Measurements from ENCODE around the gene DENND1A. TPM values are rescaled to one million over a fixed set of nuclear protein-coding genes. Genes with fewer than 3 reads are reported as not detected.

DENND1A gene
- total RNA-seq, 1 experiment from 2014 or later: 7.2 TPM

GRCh38 chr9:123416176-123416575 is 513.8 kb downstream of the DENND1A start:
- Histone ChIP-seq H3K4me1 (replicated peaks) (no peaks in the 10 kb centered on the region), H3K9me3 (replicated peaks) (no peaks in the 10 kb centered on the region), H3K36me3 (no peaks in the 10 kb centered on the region), H3K27ac (no peak overlapping the region), H3K27me3 (replicated peaks) (no peaks in the 10 kb centered on the region), H3K4me3 (no peak overlapping the region)
- DNase-seq (ENCODE audit: low read depth in 1 of 2, low spot score in 2 of 2): no peak

GRCh38 chr9:123414936-123415930 is 514.7 kb downstream of the DENND1A start:
- Histone ChIP-seq H3K9me3 (replicated peaks) (no peaks in the 10 kb centered on the region), H3K4me3 (no peak overlapping the region)
- no peak for DNase-seq (ENCODE audit: low read depth in 1 of 2, low spot score in 2 of 2)

GRCh38 chr9:123414204-123414603 is 515.7 kb downstream of the DENND1A start:
- Histone ChIP-seq H3K36me3 (no peaks in the 10 kb centered on the region), H3K27me3 (replicated peaks) (no peaks in the 10 kb centered on the region), H3K9me3 (replicated peaks) (no peaks in the 10 kb centered on the region), H3K4me1 (replicated peaks) (no peaks in the 10 kb centered on the region), H3K4me3 (no peak overlapping the region), H3K27ac (no peak overlapping the region)
- DNase-seq (ENCODE audit: low read depth in 1 of 2, low spot score in 2 of 2): no peak

More at GRCh38 chr9:123414936-123415930, 514.7 kb downstream of the DENND1A start:
- Histone ChIP-seq H3K27me3 (replicated peaks) (no peaks in the 10 kb centered on the region), H3K36me3 (no peaks in the 10 kb centered on the region), H3K4me1 (replicated peaks) (no peaks in the 10 kb centered on the region), H3K27ac (no peak overlapping the region)

GRCh38 chr9:123412171-123412820 is 517.6 kb downstream of the DENND1A start:
- no peaks in the 10 kb centered on the region for H3K36me3 ChIP-seq
- H3K27ac ChIP-seq: no peak overlapping the region
- no peak for DNase-seq (ENCODE audit: low read depth in 1 of 2, low spot score in 2 of 2)
- no peak overlapping the region for H3K4me3 ChIP-seq
- no peaks in the 10 kb centered on the region for H3K27me3 ChIP-seq (replicated peaks)
- H3K9me3 ChIP-seq (replicated peaks): no peaks in the 10 kb centered on the region
- no peaks in the 10 kb centered on the region for H3K4me1 ChIP-seq (replicated peaks)

GRCh38 chr9:123411636-123412035 is 518.3 kb downstream of the DENND1A start:
- Histone ChIP-seq H3K27me3 (replicated peaks) (no peaks in the 10 kb centered on the region), H3K4me1 (replicated peaks) (no peaks in the 10 kb centered on the region), H3K36me3 (no peaks in the 10 kb centered on the region), H3K4me3 (no peak overlapping the region), H3K27ac (no peak overlapping the region), H3K9me3 (replicated peaks) (no peaks in the 10 kb centered on the region)
- no peak for DNase-seq (ENCODE audit: low read depth in 1 of 2, low spot score in 2 of 2)

GRCh38 chr9:123411191-123411590 is 518.7 kb downstream of the DENND1A start:
- Histone ChIP-seq H3K4me1 (replicated peaks) (no peaks in the 10 kb centered on the region), H3K27me3 (replicated peaks) (no peaks in the 10 kb centered on the region), H3K27ac (no peak overlapping the region), H3K36me3 (no peaks in the 10 kb centered on the region), H3K9me3 (replicated peaks) (no peaks in the 10 kb centered on the region), H3K4me3 (no peak overlapping the region)
- DNase-seq (ENCODE audit: low read depth in 1 of 2, low spot score in 2 of 2): no peak

- no peaks in the 10 kb centered on the region for H3K36me3 ChIP-seq
- no peak overlapping the region for H3K4me3 ChIP-seq
- DNase-seq (ENCODE audit: low read depth in 1 of 2, low spot score in 2 of 2): no peak
- no peaks in the 10 kb centered on the region for H3K27me3 ChIP-seq (replicated peaks)
- no peak overlapping the region for H3K27ac ChIP-seq
- no peaks in the 10 kb centered on the region for H3K4me1 ChIP-seq (replicated peaks)
- no peaks in the 10 kb centered on the region for H3K9me3 ChIP-seq (replicated peaks)
These were observed 519.5 kb downstream of the DENND1A start for GRCh38 chr9:123410281-123410910.

GRCh38 chr9:123408313-123409262 is 521.3 kb downstream of the DENND1A start:
- no peaks in the 10 kb centered on the region for H3K4me1 ChIP-seq (replicated peaks)
- H3K27ac ChIP-seq: no peak overlapping the region
- H3K27me3 ChIP-seq (replicated peaks): no peaks in the 10 kb centered on the region
- no peak for DNase-seq (ENCODE audit: low read depth in 1 of 2, low spot score in 2 of 2)
- no peaks in the 10 kb centered on the region for H3K9me3 ChIP-seq (replicated peaks)
- H3K36me3 ChIP-seq: no peaks in the 10 kb centered on the region
- no peak overlapping the region for H3K4me3 ChIP-seq

GRCh38 chr9:123407217-123407851 is 522.6 kb downstream of the DENND1A start:
- H3K27me3 ChIP-seq (replicated peaks): no peaks in the 10 kb centered on the region
- DNase-seq (ENCODE audit: low read depth in 1 of 2, low spot score in 2 of 2): no peak

GRCh38 chr9:123406691-123407216 is 523.2 kb downstream of the DENND1A start:
- Histone ChIP-seq H3K4me3 (no peak overlapping the region), H3K36me3 (no peaks in the 10 kb centered on the region), H3K4me1 (replicated peaks) (no peaks in the 10 kb centered on the region), H3K27ac (no peak overlapping the region), H3K27me3 (replicated peaks) (no peaks in the 10 kb centered on the region), H3K9me3 (replicated peaks) (no peaks in the 10 kb centered on the region)
- no peak for DNase-seq (ENCODE audit: low read depth in 1 of 2, low spot score in 2 of 2)

More at GRCh38 chr9:123407217-123407851, 522.6 kb downstream of the DENND1A start:
- Histone ChIP-seq H3K27ac (no peak overlapping the region), H3K9me3 (replicated peaks) (no peaks in the 10 kb centered on the region), H3K36me3 (no peaks in the 10 kb centered on the region), H3K4me3 (no peak overlapping the region), H3K4me1 (replicated peaks) (no peaks in the 10 kb centered on the region)

- Histone ChIP-seq H3K4me3 (no peak overlapping the region), H3K27me3 (replicated peaks) (no peaks in the 10 kb centered on the region), H3K4me1 (replicated peaks) (no peaks in the 10 kb centered on the region), H3K9me3 (replicated peaks) (no peaks in the 10 kb centered on the region), H3K27ac (no peak overlapping the region), H3K36me3 (no peaks in the 10 kb centered on the region)
- DNase-seq (ENCODE audit: low read depth in 1 of 2, low spot score in 2 of 2): no peak
These were observed 523.9 kb downstream of the DENND1A start for GRCh38 chr9:123406016-123406415.

GRCh38 chr9:123402981-123403509 is 526.9 kb downstream of the DENND1A start:
- no peaks in the 10 kb centered on the region for H3K4me1 ChIP-seq (replicated peaks)
- H3K9me3 ChIP-seq (replicated peaks): no peaks in the 10 kb centered on the region
- no peak overlapping the region for H3K4me3 ChIP-seq
- no peaks in the 10 kb centered on the region for H3K36me3 ChIP-seq
- no peaks in the 10 kb centered on the region for H3K27me3 ChIP-seq (replicated peaks)
- H3K27ac ChIP-seq: no peak overlapping the region
- no peak for DNase-seq (ENCODE audit: low read depth in 1 of 2, low spot score in 2 of 2)
